ENCODE measurements around the gene SFN. TPM values are rescaled to one million over a fixed set of nuclear protein-coding genes. Genes with fewer than 3 reads are reported as not detected.

Gene SFN
- total and polyA plus RNA-seq, 2 of the 13 experiments (the other 11 are each of a cell fraction or from before 2014, with no cell fraction given): 4.3 to 5.6 TPM

- no peak for TF ChIP-seq FOXA1 (IDR thresholded peaks at IDR 0.05)
- peak; percentile 81 for TF ChIP-seq FOXA1 (CRISPR knock-in tag; IDR thresholded peaks at IDR 0.05)
- TF ChIP-seq ZNF496 (CRISPR knock-in tag; IDR thresholded peaks at IDR 0.05; ENCODE audit: insufficient replicate concordance): no peak
- TF ChIP-seq JUNB (CRISPR knock-in tag; IDR thresholded peaks at IDR 0.05; ENCODE audit: borderline replicate concordance): peak; percentile 56; the same call in 1 of the 2 replicates
- TF ChIP-seq MLX (CRISPR knock-in tag; IDR thresholded peaks at IDR 0.05): no peak; the same call in 1 of the 2 replicates
- no peak for TF ChIP-seq THYN1 (CRISPR knock-in tag; IDR thresholded peaks at IDR 0.05; ENCODE audit: borderline replicate concordance, low read depth)
- TF ChIP-seq, protein P1, sequence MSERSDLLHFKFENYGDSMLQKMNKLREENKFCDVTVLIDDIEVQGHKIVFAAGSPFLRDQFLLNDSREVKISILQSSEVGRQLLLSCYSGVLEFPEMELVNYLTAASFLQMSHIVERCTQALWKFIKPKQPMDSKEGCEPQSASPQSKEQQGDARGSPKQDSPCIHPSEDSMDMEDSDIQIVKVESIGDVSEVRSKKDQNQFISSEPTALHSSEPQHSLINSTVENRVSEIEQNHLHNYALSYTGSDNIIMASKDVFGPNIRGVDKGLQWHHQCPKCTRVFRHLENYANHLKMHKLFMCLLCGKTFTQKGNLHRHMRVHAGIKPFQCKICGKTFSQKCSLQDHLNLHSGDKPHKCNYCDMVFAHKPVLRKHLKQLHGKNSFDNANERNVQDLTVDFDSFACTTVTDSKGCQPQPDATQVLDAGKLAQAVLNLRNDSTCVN (CRISPR knock-in tag; IDR thresholded peaks at IDR 0.05; ENCODE audit: borderline replicate concordance): peak; percentile 36; the same call in 1 of the 2 replicates
- peak; percentile 85 for TF ChIP-seq RERE (CRISPR knock-in tag; IDR thresholded peaks at IDR 0.05; ENCODE audit: low read depth)
- peak; percentile 67; the same call in 1 of the 2 replicates for TF ChIP-seq BORCS8-MEF2B (CRISPR knock-in tag; IDR thresholded peaks at IDR 0.05)
- TF ChIP-seq HNRNPL (IDR thresholded peaks at IDR 0.05; ENCODE audit: low read depth, low read length): no peak
- no peak for TF ChIP-seq CHCHD3 (CRISPR knock-in tag; IDR thresholded peaks at IDR 0.05)
- no peak for TF ChIP-seq ZNF549 (CRISPR knock-in tag; IDR thresholded peaks at IDR 0.05)
- TF ChIP-seq ZBTB20 (CRISPR knock-in tag; IDR thresholded peaks at IDR 0.05; ENCODE audit: borderline replicate concordance, low read depth): peak; percentile 99
- TF ChIP-seq ZBTB21 (CRISPR knock-in tag; IDR thresholded peaks at IDR 0.05): peak; percentile 39; the same call in 1 of the 2 replicates
- peak; percentile 61; the same call in 1 of the 2 replicates for TF ChIP-seq POLR2AphosphoS2 (IDR thresholded peaks at IDR 0.05; ENCODE audit: low read depth, low read length)
- no peak for TF ChIP-seq CHD2 (IDR thresholded peaks at IDR 0.05; ENCODE audit: low read depth, low read length)
- no peak for TF ChIP-seq KLF13 (CRISPR knock-in tag; IDR thresholded peaks at IDR 0.05)
- TF ChIP-seq ZNF225 (CRISPR knock-in tag; IDR thresholded peaks at IDR 0.05): no peak
- TF ChIP-seq KLF16 (CRISPR knock-in tag; IDR thresholded peaks at IDR 0.05): peak in 1 of 2 experiments; percentile 89; a peak in 1 of 4 replicates
- TF ChIP-seq ZBTB7B (CRISPR knock-in tag; IDR thresholded peaks at IDR 0.05): peak; percentile 82; the same call in 1 of the 2 replicates
- TF ChIP-seq, protein P2, sequence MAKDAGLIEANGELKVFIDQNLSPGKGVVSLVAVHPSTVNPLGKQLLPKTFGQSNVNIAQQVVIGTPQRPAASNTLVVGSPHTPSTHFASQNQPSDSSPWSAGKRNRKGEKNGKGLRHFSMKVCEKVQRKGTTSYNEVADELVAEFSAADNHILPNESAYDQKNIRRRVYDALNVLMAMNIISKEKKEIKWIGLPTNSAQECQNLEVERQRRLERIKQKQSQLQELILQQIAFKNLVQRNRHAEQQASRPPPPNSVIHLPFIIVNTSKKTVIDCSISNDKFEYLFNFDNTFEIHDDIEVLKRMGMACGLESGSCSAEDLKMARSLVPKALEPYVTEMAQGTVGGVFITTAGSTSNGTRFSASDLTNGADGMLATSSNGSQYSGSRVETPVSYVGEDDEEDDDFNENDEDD (CRISPR knock-in tag; IDR thresholded peaks at IDR 0.05; ENCODE audit: borderline replicate concordance): no peak
- TF ChIP-seq XBP1 (CRISPR knock-in tag; IDR thresholded peaks at IDR 0.05): no peak
Measured at GRCh38 chr1:26910343-26911160, 47.6 kb downstream of the SFN start (continued).

Data from HepG2 (cell line).